Heart left ventricle (tissue), 16 donors: Measurements from ENCODE around the gene MGME1. TPM values are rescaled to one million over a fixed set of nuclear protein-coding genes. Genes with fewer than 3 reads are reported as not detected.

Experiments
- ATAC-seq, 4 donors: fragments of 200-7000 bp; cut with Tn5 transposase; one replicate each; pipeline ENCODE4 v1.9.1; 2020 to 2022; ENCODE audit warnings: moderate library complexity in 4 of 4, mild to moderate bottlenecking in 3 of 4, moderate number of reproducible peaks in 1 of 4
- DNase-seq, 5 donors: peaks; one replicate each; pipeline ENCODE4 v3.0.0-alpha.2; 2020
- H3K27ac ChIP-seq, 12 donors: fragments of 200-600 bp; sonication (generic) in 4 of 12; one replicate each; pipeline versions ENCODE4 v1.5.0 to v1.8.0; 2016 to 2022; ENCODE audit warnings: mild to moderate bottlenecking in 2 of 12
- H3K27me3 ChIP-seq, 9 donors: fragments of 200-600 bp; sonication (generic) in 2 of 9; one replicate each; pipeline versions ENCODE4 v1.5.1 to v1.8.0; 2016 to 2022; ENCODE audit warnings: mild to moderate bottlenecking in 3 of 9
- H3K36me3 ChIP-seq, 9 donors: fragments of 200-600 bp; sonication (generic) in 2 of 9; one replicate each; pipeline versions ENCODE4 v1.5.0 to v1.8.0; 2018 to 2022; ENCODE audit warnings: mild to moderate bottlenecking in 2 of 9
- H3K4me1 ChIP-seq, 12 donors: fragments of 200-600 bp; sonication (generic) in 4 of 12; one replicate each; pipeline versions ENCODE4 v1.5.0 to v1.8.0; 2016 to 2022; ENCODE audit warnings: mild to moderate bottlenecking in 3 of 12
- H3K4me3 ChIP-seq, 12 donors: fragments of 200-600 bp; sonication (generic) in 4 of 12; one replicate each; pipeline versions ENCODE4 v1.5.0 to v1.8.0; 2017 to 2022; ENCODE audit warnings: mild to moderate bottlenecking in 9 of 12, moderate library complexity in 4 of 12
- H3K9me3 ChIP-seq, 12 donors: fragments of 200-600 bp; sonication (generic) in 4 of 12; one replicate each; pipeline versions ENCODE4 v1.5.0 to v1.8.0; 2016 to 2022; ENCODE audit warnings: mild to moderate bottlenecking in 1 of 12
- CTCF ChIP-seq, 12 donors: fragments of 200-600 bp; sonication (generic) in 4 of 12; IDR thresholded peaks; one replicate each; pipeline versions ENCODE4 v1.5.0 to v1.8.0; 2018 to 2022; ENCODE audit warnings: antibody characterized with exemption in 12 of 12, mild to moderate bottlenecking in 5 of 12
- POLR2A ChIP-seq, 2 donors: fragments of 450-650 bp; IDR thresholded peaks; one replicate each; pipeline ENCODE4 v1.6.1; 2017; ENCODE audit warnings: antibody characterized with exemption in 2 of 2, mild to moderate bottlenecking in 2 of 2, moderate library complexity in 2 of 2
- WGBS, 4 donors: extraction: QIAGEN DNeasy Blood & Tissue Kit in 2 of 4; methylation state at CpG; one replicate each; pipeline versions ENCODE4 v1.1.5 to v1.1.7; 2013 to 2018; 5-methylcytosine and 5-hydroxymethylcytosine counted together
- intact Hi-C, 10 donors: fragments of 100-400 bp; cut with DNase I; formaldehyde crosslinking; loops; one replicate each; pipeline versions ENCODE4 v1.11.1 to v1.14.2; 2022
- long read RNA-seq, 3 donors: library from polyadenylated mRNA; unstranded; transcript quantifications; one replicate each; pipeline ENCODE4 v2.0.0, GENCODE V29; 2020 to 2021
- polyA plus RNA-seq, 2 donors: library from polyadenylated mRNA; stranded (reverse); fragments of 200-250 nt; gene quantifications; one replicate each; pipeline ENCODE4 v1.2.3, GENCODE V29; 2013
- total RNA-seq, 9 donors: library from RNA; depleted of rRNA in 2 of 9; stranded (reverse); fragments of >200 nt in 2 of 9; fragmentation: NEBNext Ultra II Directional in 3 of 9; extraction: Animal tissue kit (Norgen Biotek cat#: 25700) in 3 of 9; gene quantifications; one replicate each; pipeline versions ENCODE4 v1.1.0 to v1.2.4, GENCODE V29; 2016 to 2023
- donor health status: ischemic (EF 13 %, LVEDD 7.1; RV severe dilation, severe dysfunction).
- donor health status: healthy with polysubstance abuse.
- donor health status: DM: no; HTN: yes; CAD: no.
- donor health status: DM: no; HTN: no; CAD: no.
- donor health status: ischemic (EF 25% LVEDD 6.9; RV normal size, moderate dysfunction).
- donor health status: ischemic (EF 25% LVEDD 5.7; RV mildly dilated, moderate dysfunction).
- donor health status: healthy.
- donor health status: DM: yes; HTN: yes; CAD: no.
- donor health status: ischemic (EF 35%, LVEDD 5.7; RV mildly dilated, moderate dysfunction).
- donor health status: nonischemic (EF 11% LVEDD 7.7; RV severe dilation, severe dysfunction).
- donor health status: DM: yes; HTN: yes; CAD: no.
- donor health status: PGD.
- donor health status: ischemic (EF 29% LVEDD 5.4; RV normal size, mild dysfunction).
- donor health status: nonischemic (EF 23%, LVEDD 6.1; RV moderate dilation, normal function).

MGME1 gene, protein sequence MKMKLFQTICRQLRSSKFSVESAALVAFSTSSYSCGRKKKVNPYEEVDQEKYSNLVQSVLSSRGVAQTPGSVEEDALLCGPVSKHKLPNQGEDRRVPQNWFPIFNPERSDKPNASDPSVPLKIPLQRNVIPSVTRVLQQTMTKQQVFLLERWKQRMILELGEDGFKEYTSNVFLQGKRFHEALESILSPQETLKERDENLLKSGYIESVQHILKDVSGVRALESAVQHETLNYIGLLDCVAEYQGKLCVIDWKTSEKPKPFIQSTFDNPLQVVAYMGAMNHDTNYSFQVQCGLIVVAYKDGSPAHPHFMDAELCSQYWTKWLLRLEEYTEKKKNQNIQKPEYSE
- 10 to 100 TPM in 6 of 9 donors, 1 to 10 TPM in 3; 8.6 to 22.0 (median 11.8) TPM for total RNA-seq
- polyA plus RNA-seq: 1 to 10 TPM; 7.7 to 8.9 TPM
- long read RNA-seq, donor 1, partial matches to known transcripts: 3 of 19 reads
- long read RNA-seq, donor 1, other reads (novel, unspliced or antisense): 13 of 19 reads
- long read RNA-seq, donor 2, transcript MGME1-203 (5 exons, 2,336 nt): major isoform, 57 of 105 reads
- long read RNA-seq, donor 2, partial matches to known transcripts: 19 of 105 reads
- long read RNA-seq, donor 2, other reads (novel, unspliced or antisense): 27 of 105 reads
- long read RNA-seq, donor 3, partial matches to known transcripts: 4 of 15 reads
- long read RNA-seq, donor 3, other reads (novel, unspliced or antisense): 7 of 15 reads

DNA sequence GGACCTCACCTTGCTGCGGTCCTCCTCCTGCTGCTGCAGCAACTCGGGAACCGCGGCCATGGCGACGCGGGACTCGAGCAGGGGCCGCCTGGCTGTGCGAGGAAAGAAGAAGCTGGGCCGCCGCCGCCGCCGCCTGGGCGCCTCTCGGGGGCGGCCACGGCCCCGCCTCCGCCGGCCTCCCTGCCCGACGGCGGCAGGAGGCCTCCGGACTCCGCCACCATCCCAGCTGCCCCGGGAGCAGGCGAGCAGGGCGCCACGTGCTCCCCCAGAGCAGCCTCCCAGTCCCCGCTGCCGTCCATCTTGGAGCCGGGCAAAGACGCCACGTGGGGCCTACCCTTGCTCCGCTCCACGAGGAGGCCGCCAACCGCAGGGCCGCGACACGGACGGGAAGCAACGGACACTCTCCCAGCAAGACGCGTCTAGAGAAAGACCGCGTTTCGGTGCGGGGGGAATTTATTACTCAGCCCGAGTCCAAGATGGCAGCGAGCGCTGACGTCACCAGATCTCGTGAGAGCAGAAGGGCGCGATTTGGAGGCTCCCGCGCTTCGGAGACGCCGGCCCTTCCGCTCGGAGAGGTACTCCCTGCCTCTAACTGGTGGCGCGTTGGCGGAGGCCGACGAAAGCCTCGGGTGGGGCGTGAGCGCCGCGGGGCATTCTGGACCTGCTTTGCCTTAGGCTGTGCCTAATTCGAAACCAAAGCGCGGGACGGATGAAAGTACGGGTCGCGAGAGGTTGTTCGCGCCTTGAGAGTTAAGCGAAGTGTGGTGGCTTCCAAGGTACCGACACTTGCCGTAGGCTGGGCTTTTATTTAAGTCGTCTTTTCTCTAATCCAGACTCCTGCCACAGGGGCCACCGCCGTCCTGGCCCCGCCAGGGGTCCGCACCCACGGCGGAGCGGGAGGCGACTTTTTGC, at the start of gene MGME1, which contains the start of gene SNX5:
Gene MGME1, plus strand, starts transcription at position 653 of the 912 bp plus-strand sequence. CDS start 842 bp downstream, outside the sequence.
Gene SNX5, minus strand, starts transcription at position 429 of the 912 bp plus-strand sequence. Its CDS starts 369 bp downstream, at position 60.
- Histone ChIP-seq H3K27me3 (no peaks in the 10 kb centered on the region), H3K27ac (peak within 1 kb of the TSS; percentile 85 to 100 (median 96)), H3K4me3 (peak within 1 kb of the TSS; percentile 54 to 97 (median 91)), H3K36me3 (peaks cover 0 to 7% (median 0%) of the 10 kb centered on the region in 9 donors), H3K4me1 (peaks cover 2 to 80% (median 67%) of the 10 kb centered on the region in 12 donors), H3K9me3 (no peaks in the 10 kb centered on the region)
- intact Hi-C loops: loop anchor here in 2 of 10 donors (2.0 to 10.0 kb wide), 3 partner anchors 286 to 536 kb away; partner anchors contain the start of genes RRBP1 (in 1 of the 2), SEC23B (in 1 of the 2) and ZNF133 (in 1 of the 2)
- DNase-seq (peak; percentile 99 to 100 (median 100)), ATAC-seq (peak; percentile 97 to 99 (median 98))
- WGBS, 4 donors: 0 to 1% (median 0%) methylated on average over 31 to 96 of the region's 96 CpGs
- TF ChIP-seq POLR2A (IDR thresholded peaks at IDR 0.05) (peak in 1 of 2 donors; percentile 54), CTCF (IDR thresholded peaks at IDR 0.05) (peak in 3 of 12 donors; percentile 5 to 16 (median 6))

GRCh38 chr20:17919149-17919548, 49.7 kb upstream of the MGME1 start:
- intact Hi-C loops: no loop called here
- no peaks in the 10 kb centered on the region for H3K36me3 ChIP-seq
- H3K4me1 ChIP-seq: peaks cover 0 to 16% (median 0%) of the 10 kb centered on the region in 12 donors
- DNase-seq (no peak), ATAC-seq (no peak)
- H3K4me3 ChIP-seq: no peak overlapping the region
- no peak overlapping the region for H3K27ac ChIP-seq
- H3K9me3 ChIP-seq: no peaks in the 10 kb centered on the region
- H3K27me3 ChIP-seq: no peaks in the 10 kb centered on the region
- WGBS, 4 donors: 93 to 97% (median 96%) methylated on average over 8 of the region's 8 CpGs
- TF ChIP-seq POLR2A (IDR thresholded peaks at IDR 0.05): no peak
- TF ChIP-seq CTCF (IDR thresholded peaks at IDR 0.05): no peak

GRCh38 chr20:17921774-17922173, 47.0 kb upstream of the MGME1 start:
- Histone ChIP-seq H3K27ac (no peak overlapping the region), H3K4me1 (peaks cover 0 to 14% (median 4%) of the 10 kb centered on the region in 12 donors), H3K36me3 (no peaks in the 10 kb centered on the region), H3K27me3 (no peaks in the 10 kb centered on the region), H3K9me3 (no peaks in the 10 kb centered on the region), H3K4me3 (no peak overlapping the region)
- intact Hi-C loops: no loop called here
- WGBS, 4 donors: 7 to 18% (median 11%) methylated on average over 1 of the region's 1 CpG
- DNase-seq: no peak
- TF ChIP-seq POLR2A (IDR thresholded peaks at IDR 0.05) (no peak), CTCF (IDR thresholded peaks at IDR 0.05) (no peak)
- ATAC-seq: no peak
